Activated CD4-positive, CD25-positive, alpha-beta regulatory T cell treated with anti-CD3 and anti-CD28 coated beads, Interleukin-2, amount 50 U/mL, for 16 hours (primary cell): Measurements from ENCODE around the gene KMT5C.
"Not testable (repeated sequence)": the region's sequence is repeated elsewhere in the genome, so short reads cannot be mapped to it uniquely, and the experiment has no call there.

Source experiments
- DNase-seq: peaks from one replicate; pipeline ENCODE4 v3.0.0-alpha.2; 2020; ENCODE audit warnings: low read depth, low spot score

KMT5C gene

GRCh38 chr19:55316646-55317045 lies 23.0 kb upstream of the KMT5C start:
- DNase-seq = no peak

- no peak for DNase-seq
These were observed 19.9 kb upstream of the KMT5C start for GRCh38 chr19:55319785-55320184.

- DNase-seq = no peak
These were observed 18.7 kb upstream of the KMT5C start for GRCh38 chr19:55320844-55321419.

GRCh38 chr19:55321466-55322137 lies 18.1 kb upstream of the KMT5C start:
- DNase-seq = no peak

GRCh38 chr19:55322204-55322885 lies 17.3 kb upstream of the KMT5C start:
- DNase-seq = no peak

- DNase-seq = no peak
These were observed 15.0 kb upstream of the KMT5C start for GRCh38 chr19:55324662-55325061.

- no peak for DNase-seq
These were observed 14.5 kb upstream of the KMT5C start, which contains the start of gene TMEM150B for GRCh38 chr19:55325172-55325571. TSS of gene TMEM150B (minus strand) at chr19:55325341. CDS start at chr19:55321036, 4,305 bp downstream.

GRCh38 chr19:55328774-55329318 lies 10.8 kb upstream of the KMT5C start:
- not testable (repeated sequence) for DNase-seq

- not testable (repeated sequence) for DNase-seq
These were observed 9.9 kb upstream of the KMT5C start for GRCh38 chr19:55329791-55330190.

GRCh38 chr19:55333870-55334269 lies 5.8 kb upstream of the KMT5C start:
- DNase-seq = no peak

GRCh38 chr19:55336101-55336500 lies 3.6 kb upstream of the KMT5C start:
- no peak for DNase-seq

- DNase-seq = no peak
These were observed 460 bp downstream of the KMT5C start for GRCh38 chr19:55339889-55340783.

GRCh38 chr19:55340784-55341147 lies 1.1 kb downstream of the KMT5C start:
- no peak for DNase-seq

GRCh38 chr19:55341171-55341588 lies 1.5 kb downstream of the KMT5C start:
- no peak for DNase-seq

GRCh38 chr19:55341595-55342531 lies 2.2 kb downstream of the KMT5C start:
- no peak for DNase-seq

- no peak for DNase-seq
These were observed 4.8 kb downstream of the KMT5C start for GRCh38 chr19:55344444-55344843.

- no peak for DNase-seq
These were observed 5.6 kb downstream of the KMT5C start for GRCh38 chr19:55345101-55345817.

- no peak for DNase-seq
These were observed 6.4 kb downstream of the KMT5C start for GRCh38 chr19:55345818-55346724.
